SK-N-SH treated with all-trans-retinoic acid at 6 μM for 48 hours (cell line): ENCODE data around the gene CIAPIN1.

ENCODE experiments used
- ATAC-seq: fragments of 200-7000 bp; cut with Tn5 transposase; 3 replicates; pipeline ENCODE4 v1.9.1; 2020; ENCODE audit warnings: mild to moderate bottlenecking, moderate library complexity
- ARNTL ChIP-seq: fragments of 450-650 bp; formaldehyde crosslinking; IDR thresholded peaks from 2 replicates; pipeline ENCODE4 v1.5.0; 2020; ENCODE audit warnings: low read depth, mild to moderate bottlenecking, moderate library complexity, borderline replicate concordance
- CREB5 ChIP-seq: fragments of 250-450 bp; sonication (Bioruptor Pico); IDR thresholded peaks from 2 replicates; pipeline ENCODE4 v1.5.1; 2020; ENCODE audit warnings: low read depth, mild to moderate bottlenecking, moderate library complexity
- CSDC2 ChIP-seq: fragments of 250-450 bp; sonication (Bioruptor Pico); IDR thresholded peaks from 2 replicates; pipeline ENCODE4 v1.5.0; 2020; ENCODE audit warnings: mild to moderate bottlenecking, moderate library complexity
- ESRRG ChIP-seq: fragments of 250-450 bp; sonication (Bioruptor Pico); IDR thresholded peaks from 2 replicates; pipeline ENCODE4 v1.6.1; 2021; ENCODE audit warnings: mild to moderate bottlenecking
- ISL1 ChIP-seq: fragments of 250-450 bp; sonication (Bioruptor Pico); IDR thresholded peaks from 2 replicates; pipeline ENCODE4 v2.1.2; 2022; ENCODE audit warnings: mild to moderate bottlenecking, moderate library complexity
- OSR1 ChIP-seq: fragments of 250-450 bp; sonication (Bioruptor Pico); IDR thresholded peaks from 2 replicates; pipeline ENCODE4 v1.8.0; 2022; ENCODE audit warnings: moderate library complexity, mild to moderate bottlenecking, inconsistent platforms
- PATZ1 ChIP-seq: fragments of 250-450 bp; sonication (Bioruptor Pico); IDR thresholded peaks from 2 replicates; pipeline ENCODE4 v1.8.0; 2020; ENCODE audit warnings: mild to moderate bottlenecking, moderate library complexity, borderline replicate concordance
- PPARA ChIP-seq: fragments of 250-450 bp; sonication (Bioruptor Pico); IDR thresholded peaks from 2 replicates; pipeline ENCODE4 v1.5.0; 2020; ENCODE audit warnings: mild to moderate bottlenecking, borderline replicate concordance
- RARB ChIP-seq: fragments of 250-450 bp; sonication (Bioruptor Pico); IDR thresholded peaks from 2 replicates; pipeline ENCODE4 v1.8.0; 2021; ENCODE audit warnings: mild to moderate bottlenecking, moderate library complexity
- TCF4 ChIP-seq: fragments of 250-450 bp; sonication (Bioruptor Pico); IDR thresholded peaks from 2 replicates; pipeline ENCODE4 v1.8.0; 2021; ENCODE audit warnings: mild to moderate bottlenecking, moderate library complexity, borderline replicate concordance
- TOX ChIP-seq: fragments of 250-450 bp; sonication (Bioruptor Pico); IDR thresholded peaks from 2 replicates; pipeline ENCODE4 v1.8.0; 2021; ENCODE audit warnings: mild to moderate bottlenecking, moderate library complexity, borderline replicate concordance
- TSHZ2 ChIP-seq: fragments of 250-450 bp; sonication (Bioruptor Pico); IDR thresholded peaks from 2 replicates; pipeline ENCODE4 v1.5.0; 2020; ENCODE audit warnings: mild to moderate bottlenecking, moderate library complexity
- ZC3H10 ChIP-seq: fragments of 250-450 bp; sonication (Bioruptor Pico); IDR thresholded peaks from 2 replicates; pipeline ENCODE4 v1.5.1; 2021; ENCODE audit warnings: mild to moderate bottlenecking, moderate library complexity
- ZFP3 ChIP-seq: fragments of 250-450 bp; sonication (Bioruptor Pico); IDR thresholded peaks from 2 replicates; pipeline ENCODE4 v1.5.0; 2020; ENCODE audit warnings: mild to moderate bottlenecking, moderate library complexity
- ZFP30 ChIP-seq: fragments of 450-650 bp; formaldehyde crosslinking; IDR thresholded peaks from 2 replicates; pipeline ENCODE4 v1.5.0; 2022; ENCODE audit warnings: mild to moderate bottlenecking, moderate library complexity
- ZNF565 ChIP-seq: fragments of 450-650 bp; formaldehyde crosslinking; conservative IDR thresholded peaks from 2 replicates; pipeline ENCODE4 v1.5.0; 2020; ENCODE audit warnings: low read depth, mild to moderate bottlenecking, moderate library complexity
- ZNF70 ChIP-seq: fragments of 450-650 bp; formaldehyde crosslinking; IDR thresholded peaks from 2 replicates; pipeline ENCODE4 v1.5.0; 2020; ENCODE audit warnings: mild to moderate bottlenecking, moderate library complexity
- ZNF8 ChIP-seq: fragments of 450-650 bp; formaldehyde crosslinking; IDR thresholded peaks from 2 replicates; pipeline ENCODE4 v1.5.0; 2020; ENCODE audit warnings: mild to moderate bottlenecking, moderate library complexity

The CIAPIN1 gene

GRCh38 chr16:57389087-57389468 lies 58.1 kb downstream of the CIAPIN1 start (continued):
- TF ChIP-seq PATZ1 (CRISPR knock-in tag) = no peak
- TF ChIP-seq ZNF565 (CRISPR knock-in tag) = no peak
- no peak for TF ChIP-seq OSR1
- no peak for TF ChIP-seq ISL1 (CRISPR knock-in tag)
- no peak for TF ChIP-seq TSHZ2
- no peak for TF ChIP-seq CREB5 (CRISPR knock-in tag)
- TF ChIP-seq ZFP30 (CRISPR knock-in tag) = no peak

GRCh38 chr16:57388359-57389086 lies 58.7 kb downstream of the CIAPIN1 start:
- TF ChIP-seq ZC3H10 = no peak
- no peak for TF ChIP-seq ZFP30 (CRISPR knock-in tag)
- no peak for TF ChIP-seq CREB5 (CRISPR knock-in tag)
- TF ChIP-seq ARNTL = no peak
- no peak for TF ChIP-seq ISL1 (CRISPR knock-in tag)
- no peak for TF ChIP-seq ZNF8 (CRISPR knock-in tag)
- TF ChIP-seq ZFP3 (CRISPR knock-in tag) = no peak
- TF ChIP-seq RARB = no peak
- TF ChIP-seq TOX (CRISPR knock-in tag) = no peak
- no peak for TF ChIP-seq ZNF70 (CRISPR knock-in tag)
- TF ChIP-seq TCF4 (CRISPR knock-in tag) = no peak
- no peak for TF ChIP-seq PPARA (CRISPR knock-in tag)
- no peak for TF ChIP-seq PATZ1 (CRISPR knock-in tag)
- no peak for TF ChIP-seq TSHZ2
- TF ChIP-seq CSDC2 = no peak
- no peak for TF ChIP-seq ESRRG (CRISPR knock-in tag)
- no peak for ATAC-seq
